HG03439 (cell line): Measurements from ENCODE around the gene SACS.
"Not testable (repeated sequence)": the region's sequence is repeated elsewhere in the genome, so short reads cannot be mapped to it uniquely, and the experiment has no call there.

Experiments used
- ATAC-seq: cut with Tn5 transposase; IDR thresholded peaks from one replicate; pipeline ENCODE4 v1.9.1; 2021; ENCODE audit warnings: mild to moderate bottlenecking, moderate library complexity; ENCODE audit not compliant: unreplicated experiment

The SACS gene

DNA sequence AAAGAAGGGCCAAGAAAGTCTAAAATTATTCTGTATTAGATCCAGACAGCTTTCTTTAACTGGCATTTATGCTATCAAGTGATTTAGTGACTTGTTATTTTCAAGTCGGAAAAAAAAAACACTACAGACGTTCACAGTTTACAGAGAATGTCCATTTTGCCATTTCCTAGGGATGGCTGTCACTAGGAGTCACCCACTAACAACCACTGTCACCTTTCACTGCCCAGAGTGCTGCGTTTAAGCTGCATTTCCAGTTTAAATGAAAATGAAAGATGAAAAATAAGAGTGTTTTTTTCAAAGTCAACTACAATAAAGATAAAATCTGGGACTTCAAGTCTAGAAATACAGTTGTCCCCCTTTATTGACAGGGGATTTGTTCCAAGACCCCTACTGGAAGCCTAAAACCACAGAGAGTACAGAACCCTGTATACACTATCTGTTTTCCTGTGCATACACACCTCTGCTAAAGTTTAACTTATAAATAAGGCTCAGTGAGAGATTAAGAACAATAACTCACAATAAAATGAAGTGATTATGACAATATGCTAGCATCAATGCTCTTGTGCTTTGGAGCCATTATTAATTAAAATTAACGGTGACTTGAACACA lies 112.5 kb downstream of the SACS start:
- ATAC-seq: peak; percentile 16

GRCh38 chr13:23319883-23320224 lies 113.6 kb downstream of the SACS start:
- ATAC-seq: no peak

GRCh38 chr13:23314837-23315236 lies 118.7 kb downstream of the SACS start:
- ATAC-seq: not testable (repeated sequence)

- ATAC-seq: no peak
These were observed 140.9 kb downstream of the SACS start for GRCh38 chr13:23292586-23292985.

DNA sequence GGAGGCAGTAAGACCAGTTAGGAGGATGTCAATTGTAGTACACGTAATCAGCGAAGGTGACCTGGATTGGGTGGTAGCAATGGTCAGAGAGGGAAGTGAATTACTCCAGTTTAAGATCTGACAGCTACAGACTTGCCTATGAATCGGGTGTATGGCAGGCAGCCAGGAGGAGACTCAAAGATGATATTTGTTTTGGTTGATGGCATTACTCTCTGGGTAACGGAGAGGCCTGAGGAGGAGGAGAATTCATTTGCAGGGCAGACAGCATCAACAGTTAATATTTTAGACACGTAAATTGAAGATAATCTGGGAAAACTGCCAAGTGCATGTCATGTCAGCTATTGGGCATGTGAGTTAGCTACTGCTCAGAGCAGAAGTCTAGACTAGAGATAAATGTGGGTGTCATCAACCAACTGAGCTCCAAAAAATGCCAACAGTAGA lies 143.6 kb downstream of the SACS start:
- ATAC-seq: no peak

- no peak for ATAC-seq
These were observed 144.5 kb downstream of the SACS start for GRCh38 chr13:23288995-23289394.

DNA sequence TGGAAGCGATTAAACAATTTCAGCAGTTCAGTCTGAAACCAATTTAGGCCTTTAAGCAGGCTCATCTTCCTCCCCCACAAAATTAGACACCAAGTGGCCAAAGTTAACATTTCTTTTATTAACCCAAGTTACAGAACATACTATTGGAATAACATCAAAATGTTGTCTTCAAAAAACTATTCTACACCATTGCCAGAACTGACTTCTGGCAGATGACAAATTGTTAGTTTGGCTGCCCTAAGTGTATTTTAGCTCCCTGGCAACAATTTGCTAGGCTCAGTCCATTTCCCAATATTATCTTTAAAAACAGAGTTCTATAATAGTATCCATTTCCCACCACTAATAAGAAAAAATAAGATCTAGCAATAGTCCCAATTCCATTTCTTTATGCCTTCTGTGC lies 144.9 kb downstream of the SACS start:
- no peak for ATAC-seq

GRCh38 chr13:23279321-23279720 lies 154.2 kb downstream of the SACS start:
- ATAC-seq: no peak
